Measurements from ENCODE around the gene SLC25A17. TPM values are rescaled to one million over a fixed set of nuclear protein-coding genes. Genes with fewer than 3 reads are reported as not detected.
A peak's percentile ranks its signal among the peaks of the same experiment; 100 is the strongest.

The SLC25A17 gene
- polyA plus RNA-seq, 1 donor (not counting 4 experiments of a cell fraction or from before 2014, with no cell fraction given) = 40.0 TPM

DNA sequence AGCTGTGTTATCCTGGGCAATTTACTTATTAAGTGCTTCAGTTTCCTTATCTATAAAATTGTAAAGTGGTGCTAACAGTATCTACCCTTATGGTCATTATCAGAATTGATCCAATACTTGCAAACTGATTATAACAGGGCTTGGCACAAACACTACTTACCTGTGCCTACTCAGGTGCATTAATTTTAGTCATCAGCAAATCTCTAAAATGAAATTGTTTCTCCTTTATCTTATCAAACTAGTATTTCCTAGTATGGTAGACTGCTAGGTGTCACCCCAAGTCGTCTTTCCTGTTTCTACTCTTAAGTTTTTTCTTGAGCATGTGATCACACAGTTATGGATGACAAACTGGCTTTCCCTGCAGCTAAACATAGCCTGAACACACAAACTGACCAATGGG is 4.3 kb upstream of the SLC25A17 start:
- Histone ChIP-seq H3K36me3 (ENCODE audit: control insufficient read depth in 2 of 2, extremely low read depth in 1 of 2, insufficient read depth in 2 of 2, low read length in 2 of 2) (peaks cover 4 to 9% of the 10 kb centered on the region in 2 experiments), H3K27ac (ENCODE audit: control insufficient read depth, insufficient read depth, low read length) (no peak overlapping the region), H2AFZ (ENCODE audit: control insufficient read depth, low read length) (no peak overlapping the region), H3K9ac (ENCODE audit: control insufficient read depth, extremely low read depth, insufficient read depth, low read length) (no peak overlapping the region), H3K4me1 (ENCODE audit: control insufficient read depth, extremely low read depth, insufficient read depth, low read length) (peaks cover 13% of the 10 kb centered on the region), H3K9me3 (ENCODE audit: control insufficient read depth, low read depth, low read length) (no peaks in the 10 kb centered on the region), H3K27me3 (ENCODE audit: control insufficient read depth, extremely low read depth, insufficient read depth, low read length) (no peaks in the 10 kb centered on the region), H3K9me1 (ENCODE audit: control insufficient read depth, extremely low read depth, insufficient read depth, low read length) (no peaks in the 10 kb centered on the region), H3K4me2 (ENCODE audit: control insufficient read depth, extremely low read depth, insufficient read depth, low read depth, low read length) (no peak overlapping the region), H4K20me1 (ENCODE audit: control insufficient read depth, extremely low read depth, insufficient read depth, low read length) (no peaks in the 10 kb centered on the region), H3K4me3 (ENCODE audit: control insufficient read depth in 2 of 3, extremely low read depth in 1 of 3, insufficient read depth in 2 of 3, low read depth in 1 of 3, low read length in 3 of 3) (no peak overlapping the region), H3K79me2 (ENCODE audit: control insufficient read depth, insufficient read depth, low read length) (peaks cover 7% of the 10 kb centered on the region)
- FAIRE-seq (no peak), DNase-seq (ENCODE audit: low read depth, low spot score) (no peak)
- dilution Hi-C loops (cut with MboI; ENCODE audit: extremely low pct_ligation_motif_present, low sequenced_read_pairs) = no loop called here
- no peak for TF ChIP-seq EZH2 (IDR thresholded peaks at IDR 0.05; ENCODE audit: low read length)
- TF ChIP-seq, protein P1, sequence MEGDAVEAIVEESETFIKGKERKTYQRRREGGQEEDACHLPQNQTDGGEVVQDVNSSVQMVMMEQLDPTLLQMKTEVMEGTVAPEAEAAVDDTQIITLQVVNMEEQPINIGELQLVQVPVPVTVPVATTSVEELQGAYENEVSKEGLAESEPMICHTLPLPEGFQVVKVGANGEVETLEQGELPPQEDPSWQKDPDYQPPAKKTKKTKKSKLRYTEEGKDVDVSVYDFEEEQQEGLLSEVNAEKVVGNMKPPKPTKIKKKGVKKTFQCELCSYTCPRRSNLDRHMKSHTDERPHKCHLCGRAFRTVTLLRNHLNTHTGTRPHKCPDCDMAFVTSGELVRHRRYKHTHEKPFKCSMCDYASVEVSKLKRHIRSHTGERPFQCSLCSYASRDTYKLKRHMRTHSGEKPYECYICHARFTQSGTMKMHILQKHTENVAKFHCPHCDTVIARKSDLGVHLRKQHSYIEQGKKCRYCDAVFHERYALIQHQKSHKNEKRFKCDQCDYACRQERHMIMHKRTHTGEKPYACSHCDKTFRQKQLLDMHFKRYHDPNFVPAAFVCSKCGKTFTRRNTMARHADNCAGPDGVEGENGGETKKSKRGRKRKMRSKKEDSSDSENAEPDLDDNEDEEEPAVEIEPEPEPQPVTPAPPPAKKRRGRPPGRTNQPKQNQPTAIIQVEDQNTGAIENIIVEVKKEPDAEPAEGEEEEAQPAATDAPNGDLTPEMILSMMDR (optimal IDR thresholded peaks at IDR 0.05 in 1 of 3, IDR thresholded peaks at IDR 0.05 in 1 of 3, conservative IDR thresholded peaks at IDR 0.05 in 1 of 3; ENCODE audit: extremely low read depth in 1 of 3, insufficient read depth in 2 of 3, low read length in 3 of 3) = no peak

DNA sequence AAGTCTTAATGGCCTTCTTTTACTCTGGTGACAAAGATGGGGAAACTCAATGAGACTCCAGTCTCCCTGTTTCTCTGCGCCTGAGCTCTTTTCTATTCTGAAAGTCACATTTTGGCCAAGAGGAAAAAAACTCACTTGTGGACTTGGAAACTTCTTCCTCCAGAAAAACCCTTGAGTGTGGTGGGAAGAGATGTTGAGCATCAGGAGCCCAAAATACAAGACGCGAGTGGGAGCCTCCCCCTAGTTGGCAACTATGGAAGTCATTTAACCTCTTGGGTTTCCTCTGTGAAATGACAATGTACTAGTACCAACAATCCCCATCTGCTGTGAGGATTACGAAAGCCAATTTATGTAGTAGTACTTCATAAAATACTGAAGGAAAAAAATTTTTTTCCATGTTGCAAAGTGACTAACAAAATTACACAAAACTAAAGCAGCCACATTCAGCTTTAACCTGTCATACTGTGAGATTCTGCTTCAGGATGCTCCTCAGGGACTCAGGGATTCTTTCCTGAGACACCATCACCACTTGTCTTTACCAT is 524 bp upstream of the SLC25A17 start:
- peak overlapping the region; percentile 65 for H3K9ac ChIP-seq (ENCODE audit: control insufficient read depth, extremely low read depth, insufficient read depth, low read length)
- H2AFZ ChIP-seq (ENCODE audit: control insufficient read depth, low read length) = peak overlapping the region; percentile 87
- DNase-seq (ENCODE audit: low read depth, low spot score) (no peak), FAIRE-seq (no peak)
- H3K4me2 ChIP-seq (ENCODE audit: control insufficient read depth, extremely low read depth, insufficient read depth, low read depth, low read length) = peak overlapping the region; percentile 87
- peaks cover 4 to 8% of the 10 kb centered on the region in 2 experiments for H3K36me3 ChIP-seq (ENCODE audit: control insufficient read depth in 2 of 2, extremely low read depth in 1 of 2, insufficient read depth in 2 of 2, low read length in 2 of 2)
- H3K4me3 ChIP-seq (ENCODE audit: control insufficient read depth in 2 of 3, extremely low read depth in 1 of 3, insufficient read depth in 2 of 3, low read depth in 1 of 3, low read length in 3 of 3) = peak overlapping the region; percentile 64 to 76 (median 71)
- TF ChIP-seq EZH2 (IDR thresholded peaks at IDR 0.05; ENCODE audit: low read length) = no peak
- TF ChIP-seq, protein P1 (optimal IDR thresholded peaks at IDR 0.05 in 1 of 3, IDR thresholded peaks at IDR 0.05 in 1 of 3, conservative IDR thresholded peaks at IDR 0.05 in 1 of 3; ENCODE audit: extremely low read depth in 1 of 3, insufficient read depth in 2 of 3, low read length in 3 of 3) = no peak
- peaks cover 37% of the 10 kb centered on the region for H3K79me2 ChIP-seq (ENCODE audit: control insufficient read depth, insufficient read depth, low read length)
- no peaks in the 10 kb centered on the region for H3K9me3 ChIP-seq (ENCODE audit: control insufficient read depth, low read depth, low read length)
- peak overlapping the region; percentile 66 for H3K27ac ChIP-seq (ENCODE audit: control insufficient read depth, insufficient read depth, low read length)
- dilution Hi-C loops (cut with MboI; ENCODE audit: extremely low pct_ligation_motif_present, low sequenced_read_pairs) = no loop called here
- H3K4me1 ChIP-seq (ENCODE audit: control insufficient read depth, extremely low read depth, insufficient read depth, low read length) = peaks cover 23% of the 10 kb centered on the region
- no peaks in the 10 kb centered on the region for H4K20me1 ChIP-seq (ENCODE audit: control insufficient read depth, extremely low read depth, insufficient read depth, low read length)
- no peaks in the 10 kb centered on the region for H3K27me3 ChIP-seq (ENCODE audit: control insufficient read depth, extremely low read depth, insufficient read depth, low read length)
- H3K9me1 ChIP-seq (ENCODE audit: control insufficient read depth, extremely low read depth, insufficient read depth, low read length) = peaks cover 2% of the 10 kb centered on the region
